ENCODE results near the gene SLC30A3. TPM values are rescaled to one million over a fixed set of nuclear protein-coding genes. Genes with fewer than 3 reads are reported as not detected.
A peak's percentile ranks its signal among the peaks of the same experiment; 100 is the strongest.

Gene SLC30A3
- total RNA-seq, 2 donors from 2014 or later: 5.7 to 9.4 TPM

DNA sequence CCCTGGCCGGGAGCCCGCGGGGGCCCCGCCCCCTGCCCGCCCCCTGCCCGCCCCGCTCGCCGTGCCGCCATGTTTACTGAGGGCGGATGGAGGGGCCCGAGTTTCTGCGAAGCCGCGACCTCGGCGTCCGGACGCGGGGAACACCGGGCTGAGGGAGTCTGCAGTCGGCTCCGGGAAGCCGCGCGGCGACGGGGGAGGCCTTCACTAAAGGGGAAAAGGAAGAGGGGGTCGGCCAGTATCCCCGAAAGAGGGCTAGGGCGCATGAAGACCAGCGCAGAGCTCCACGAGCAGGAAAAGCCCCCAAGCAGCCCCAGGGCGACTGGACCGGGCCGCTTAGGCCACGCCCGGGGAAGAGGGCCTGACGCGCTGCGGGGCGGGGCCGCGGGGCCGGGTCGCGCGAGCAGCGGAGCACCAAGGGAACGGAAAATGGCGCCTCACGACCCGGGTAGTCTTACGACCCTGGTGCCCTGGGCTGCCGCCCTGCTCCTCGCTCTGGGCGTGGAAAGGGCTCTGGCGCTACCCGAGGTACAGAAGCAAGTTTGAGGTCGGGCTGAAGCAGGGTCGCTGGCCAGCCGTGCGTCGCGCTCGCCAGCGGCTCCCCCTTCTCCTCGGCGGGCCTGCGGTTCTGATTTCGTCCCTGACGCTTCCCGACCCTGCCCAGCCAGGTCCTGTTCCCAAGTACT is 50.8 kb downstream of the SLC30A3 start, which contains the start of the genes ATRAID and SLC5A6:
ATRAID (plus strand) TSS at position 99 of the 683 bp plus-strand sequence; CDS start at position 427, 328 bp downstream.
SLC5A6 (minus strand) TSS at position 326 of the 683 bp plus-strand sequence. CDS start 4,618 bp downstream, outside the sequence.
- peaks cover 5% of the 10 kb centered on the region for H3K36me3 ChIP-seq
- peak within 1 kb of the TSS; percentile 91 to 95 for H3K27ac ChIP-seq
- H3K9me3 ChIP-seq: no peaks in the 10 kb centered on the region
- peak; percentile 87 for DNase-seq (ENCODE audit: low spot score)
- no peaks in the 10 kb centered on the region for H3K27me3 ChIP-seq
- peaks cover 0 to 23% of the 10 kb centered on the region in 2 donors for H3K4me1 ChIP-seq
- peak within 1 kb of the TSS; percentile 79 to 83 for H3K4me3 ChIP-seq
- TF ChIP-seq, protein P1, sequence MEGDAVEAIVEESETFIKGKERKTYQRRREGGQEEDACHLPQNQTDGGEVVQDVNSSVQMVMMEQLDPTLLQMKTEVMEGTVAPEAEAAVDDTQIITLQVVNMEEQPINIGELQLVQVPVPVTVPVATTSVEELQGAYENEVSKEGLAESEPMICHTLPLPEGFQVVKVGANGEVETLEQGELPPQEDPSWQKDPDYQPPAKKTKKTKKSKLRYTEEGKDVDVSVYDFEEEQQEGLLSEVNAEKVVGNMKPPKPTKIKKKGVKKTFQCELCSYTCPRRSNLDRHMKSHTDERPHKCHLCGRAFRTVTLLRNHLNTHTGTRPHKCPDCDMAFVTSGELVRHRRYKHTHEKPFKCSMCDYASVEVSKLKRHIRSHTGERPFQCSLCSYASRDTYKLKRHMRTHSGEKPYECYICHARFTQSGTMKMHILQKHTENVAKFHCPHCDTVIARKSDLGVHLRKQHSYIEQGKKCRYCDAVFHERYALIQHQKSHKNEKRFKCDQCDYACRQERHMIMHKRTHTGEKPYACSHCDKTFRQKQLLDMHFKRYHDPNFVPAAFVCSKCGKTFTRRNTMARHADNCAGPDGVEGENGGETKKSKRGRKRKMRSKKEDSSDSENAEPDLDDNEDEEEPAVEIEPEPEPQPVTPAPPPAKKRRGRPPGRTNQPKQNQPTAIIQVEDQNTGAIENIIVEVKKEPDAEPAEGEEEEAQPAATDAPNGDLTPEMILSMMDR (IDR thresholded peaks at IDR 0.05): no peak

DNA sequence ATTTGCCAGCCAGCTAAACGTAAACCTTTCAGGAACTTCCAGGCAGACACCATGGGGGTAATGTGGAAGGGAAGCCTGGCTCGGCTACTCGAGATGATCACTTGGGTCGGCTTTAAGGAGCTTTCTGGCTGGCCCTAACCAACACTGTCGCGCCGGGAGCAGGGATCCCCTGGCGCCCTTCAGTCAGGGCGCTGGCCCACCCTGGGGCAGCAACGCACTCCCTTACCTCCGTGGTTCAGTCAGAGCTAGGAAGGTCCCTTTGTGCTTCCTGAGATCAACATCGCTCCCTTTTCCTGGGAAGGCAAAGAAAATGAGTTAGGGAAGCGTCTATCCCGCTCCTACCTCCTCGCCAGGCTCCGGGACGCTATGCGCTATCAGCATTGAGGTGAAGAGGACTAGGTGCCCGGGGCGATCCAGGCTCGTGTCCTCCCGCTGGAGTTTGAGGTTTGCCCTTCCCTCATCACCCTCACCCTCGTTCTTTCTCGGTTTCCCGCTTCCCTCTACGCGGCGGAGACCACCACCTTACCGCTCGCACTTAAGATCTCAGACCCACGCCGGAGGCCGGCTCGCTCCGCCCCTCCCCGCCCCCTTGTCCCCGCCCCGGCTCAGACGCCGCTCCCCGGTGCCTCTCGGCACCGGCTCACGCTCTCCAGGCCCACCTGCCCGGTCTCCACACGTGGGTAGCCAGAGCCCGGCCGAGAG is 51.5 kb downstream of the SLC30A3 start:
- Histone ChIP-seq H3K4me1 (peaks cover 0 to 17% of the 10 kb centered on the region in 2 donors), H3K27ac (peak overlapping the region; percentile 91 to 95), H3K36me3 (peaks cover 11% of the 10 kb centered on the region), H3K27me3 (no peaks in the 10 kb centered on the region), H3K9me3 (no peaks in the 10 kb centered on the region), H3K4me3 (peak overlapping the region; percentile 79 to 83)
- TF ChIP-seq, protein P1 (IDR thresholded peaks at IDR 0.05): no peak
- DNase-seq (ENCODE audit: low spot score): no peak

DNA sequence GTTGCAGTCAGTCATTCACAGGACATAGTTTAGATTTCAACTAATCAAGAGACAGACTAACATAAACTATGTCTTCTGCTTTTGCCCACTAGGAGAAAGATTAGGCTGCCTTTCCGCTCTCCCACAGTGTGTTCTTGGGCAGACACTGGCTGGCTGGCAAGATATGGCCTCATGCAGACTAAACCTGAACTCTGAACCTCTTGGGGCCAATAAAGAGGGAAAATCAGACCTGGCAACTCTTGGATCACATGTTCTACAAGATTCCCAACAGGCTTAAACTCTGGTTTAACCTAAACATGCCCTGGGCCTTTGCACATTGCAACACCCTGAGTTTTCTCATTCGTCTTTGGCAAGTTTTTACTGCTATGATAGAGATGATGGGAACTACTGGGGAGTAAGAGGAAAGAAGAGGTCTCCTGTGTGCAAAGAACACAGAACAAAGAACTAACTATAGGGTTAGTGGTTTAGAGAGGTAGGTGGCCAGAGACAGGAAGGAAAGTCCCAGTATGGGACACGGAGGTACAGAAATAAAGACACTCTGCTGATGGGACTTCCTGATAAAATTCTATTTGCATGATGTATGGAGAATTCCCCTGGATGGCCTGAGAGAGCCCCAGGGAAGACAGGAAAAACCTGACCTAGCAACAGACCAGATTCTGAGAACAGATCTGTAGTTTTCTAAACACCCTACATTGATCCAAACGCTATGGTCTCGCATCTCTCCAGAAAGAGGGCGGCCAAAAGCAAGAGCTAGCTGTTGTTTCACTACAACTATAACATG is 53.0 kb downstream of the SLC30A3 start:
- no peak for DNase-seq (ENCODE audit: low spot score)
- H3K4me3 ChIP-seq: no peak overlapping the region
- no peaks in the 10 kb centered on the region for H3K9me3 ChIP-seq
- TF ChIP-seq, protein P1 (IDR thresholded peaks at IDR 0.05): no peak
- no peak overlapping the region for H3K27ac ChIP-seq
- H3K36me3 ChIP-seq: peaks cover 23% of the 10 kb centered on the region
- no peaks in the 10 kb centered on the region for H3K27me3 ChIP-seq
- peaks cover 0 to 17% of the 10 kb centered on the region in 2 donors for H3K4me1 ChIP-seq

DNA sequence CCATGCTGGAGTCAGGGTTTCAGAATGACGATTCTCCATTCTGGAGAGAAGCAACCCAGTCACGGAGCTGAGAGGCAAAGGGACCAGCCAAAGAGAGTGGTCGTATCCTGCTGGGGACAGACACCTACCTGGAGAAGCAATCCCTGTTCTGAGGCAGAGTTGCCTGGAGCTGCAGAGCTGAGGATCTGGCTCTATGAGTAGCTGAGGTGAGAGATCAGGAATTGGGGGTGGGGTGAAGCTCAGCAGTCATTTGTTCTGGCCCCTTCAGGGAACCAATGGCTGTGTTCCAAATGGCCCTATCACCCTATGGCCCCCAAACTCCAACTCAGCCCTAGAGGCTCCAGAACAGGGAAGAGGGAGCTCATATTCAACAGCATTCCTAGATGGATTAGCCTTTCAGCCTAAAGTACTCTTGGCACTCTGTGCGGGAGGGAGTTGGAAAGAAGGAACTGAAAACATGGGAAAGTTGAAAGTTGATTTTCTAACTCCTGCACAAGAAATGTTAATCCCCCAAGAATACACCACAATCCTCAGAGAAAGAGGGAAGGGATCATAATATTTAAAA is 54.3 kb downstream of the SLC30A3 start:
- no peaks in the 10 kb centered on the region for H3K27me3 ChIP-seq
- H3K36me3 ChIP-seq: peaks cover 35% of the 10 kb centered on the region
- H3K4me1 ChIP-seq: peaks cover 0 to 17% of the 10 kb centered on the region in 2 donors
- TF ChIP-seq, protein P1 (IDR thresholded peaks at IDR 0.05): no peak
- H3K9me3 ChIP-seq: no peaks in the 10 kb centered on the region
- no peak overlapping the region for H3K27ac ChIP-seq
- DNase-seq (ENCODE audit: low spot score): no peak
- H3K4me3 ChIP-seq: no peak overlapping the region

DNA sequence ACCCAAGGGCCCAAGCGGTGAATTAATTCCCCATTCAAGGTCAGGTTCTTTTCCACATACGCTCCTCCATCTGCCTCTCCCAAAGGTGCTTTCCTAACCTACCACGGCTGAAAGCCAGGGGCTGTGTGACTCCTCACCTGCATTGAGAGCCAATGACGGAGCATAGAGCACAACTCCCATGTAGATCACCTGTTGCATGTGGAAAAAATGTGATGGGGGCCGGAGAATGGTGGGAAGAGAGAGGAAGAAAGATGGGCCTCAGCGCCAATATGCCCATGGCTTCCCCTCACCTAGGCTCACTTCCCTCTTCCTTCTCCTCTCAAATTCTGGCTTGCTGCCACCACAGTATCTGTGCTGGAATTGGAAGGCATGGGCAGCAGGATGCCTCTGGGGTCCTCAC is 56.5 kb downstream of the SLC30A3 start:
- no peaks in the 10 kb centered on the region for H3K27me3 ChIP-seq
- peaks cover 0 to 5% of the 10 kb centered on the region in 2 donors for H3K4me1 ChIP-seq
- H3K9me3 ChIP-seq: no peaks in the 10 kb centered on the region
- no peak overlapping the region for H3K27ac ChIP-seq
- H3K4me3 ChIP-seq: no peak overlapping the region
- H3K36me3 ChIP-seq: peaks cover 44% of the 10 kb centered on the region
- no peak for DNase-seq (ENCODE audit: low spot score)
- TF ChIP-seq, protein P1 (IDR thresholded peaks at IDR 0.05): no peak
